ENCODE measurements around the gene GNAZ. TPM values are rescaled to one million over a fixed set of nuclear protein-coding genes. Genes with fewer than 3 reads are reported as not detected.

GNAZ gene
- total RNA-seq, 4 donors from 2014 or later, result 50.1 to 89.2 (median 55.0) TPM

DNA sequence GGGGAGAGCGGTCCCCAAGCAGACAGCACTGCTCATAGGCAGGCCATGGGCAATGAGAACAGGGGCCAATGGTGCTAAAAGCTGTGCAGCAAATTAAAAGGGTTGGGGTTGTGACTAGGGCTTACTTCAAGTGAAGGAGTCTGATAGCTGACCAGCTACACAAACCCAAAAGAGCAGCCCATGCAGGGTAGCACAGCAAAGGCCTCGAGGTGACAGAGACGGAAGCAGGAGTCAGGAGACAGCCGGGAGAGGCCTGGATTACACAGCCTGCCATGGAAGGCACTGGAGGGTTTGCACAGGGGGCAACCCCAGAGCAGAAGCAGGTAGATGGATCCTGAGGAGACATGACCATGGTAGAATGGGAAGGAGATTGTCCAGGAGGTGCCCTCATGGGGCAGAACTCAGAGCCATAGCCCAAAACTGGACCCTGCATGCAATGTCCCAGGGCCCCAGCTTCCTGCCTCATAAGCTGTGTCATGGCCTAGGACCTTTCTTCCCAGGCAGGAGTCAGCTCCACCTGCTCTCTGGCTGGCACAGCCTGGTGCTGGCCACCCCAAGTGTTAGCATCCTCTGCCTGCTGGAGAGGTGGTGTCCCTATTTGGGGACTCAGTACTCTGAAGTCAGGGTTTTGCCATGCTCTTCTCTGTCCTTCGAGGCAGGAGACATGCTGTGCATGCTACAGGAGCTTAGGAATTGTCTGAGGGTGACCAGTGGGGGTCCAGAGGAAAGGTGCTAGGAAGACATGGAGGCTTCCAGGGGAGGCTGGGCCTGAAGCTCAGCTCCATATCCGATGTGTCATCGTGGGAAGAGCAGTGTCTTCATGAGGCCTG lies 38.1 kb downstream of the GNAZ start:
- H3K36me3 ChIP-seq, result peaks cover 0 to 27% of the 10 kb centered on the region in 2 donors
- no peaks in the 10 kb centered on the region for H3K9me3 ChIP-seq
- no peak overlapping the region for H3K27ac ChIP-seq
- H3K27me3 ChIP-seq, result no peaks in the 10 kb centered on the region
- no peak for TF ChIP-seq POLR2A (IDR thresholded peaks at IDR 0.05)
- TF ChIP-seq, protein P1, sequence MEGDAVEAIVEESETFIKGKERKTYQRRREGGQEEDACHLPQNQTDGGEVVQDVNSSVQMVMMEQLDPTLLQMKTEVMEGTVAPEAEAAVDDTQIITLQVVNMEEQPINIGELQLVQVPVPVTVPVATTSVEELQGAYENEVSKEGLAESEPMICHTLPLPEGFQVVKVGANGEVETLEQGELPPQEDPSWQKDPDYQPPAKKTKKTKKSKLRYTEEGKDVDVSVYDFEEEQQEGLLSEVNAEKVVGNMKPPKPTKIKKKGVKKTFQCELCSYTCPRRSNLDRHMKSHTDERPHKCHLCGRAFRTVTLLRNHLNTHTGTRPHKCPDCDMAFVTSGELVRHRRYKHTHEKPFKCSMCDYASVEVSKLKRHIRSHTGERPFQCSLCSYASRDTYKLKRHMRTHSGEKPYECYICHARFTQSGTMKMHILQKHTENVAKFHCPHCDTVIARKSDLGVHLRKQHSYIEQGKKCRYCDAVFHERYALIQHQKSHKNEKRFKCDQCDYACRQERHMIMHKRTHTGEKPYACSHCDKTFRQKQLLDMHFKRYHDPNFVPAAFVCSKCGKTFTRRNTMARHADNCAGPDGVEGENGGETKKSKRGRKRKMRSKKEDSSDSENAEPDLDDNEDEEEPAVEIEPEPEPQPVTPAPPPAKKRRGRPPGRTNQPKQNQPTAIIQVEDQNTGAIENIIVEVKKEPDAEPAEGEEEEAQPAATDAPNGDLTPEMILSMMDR (IDR thresholded peaks at IDR 0.05), result no peak
- TF ChIP-seq EP300 (IDR thresholded peaks at IDR 0.05), result no peak
- TF ChIP-seq POLR2AphosphoS5 (IDR thresholded peaks at IDR 0.05), result no peak
- ATAC-seq, result no peak
- 89% methylated on average over 3 of the region's 7 CpGs; no CpG with 5 or more reads in 1 of the 2 donors for WGBS, 2 donors (ENCODE audit: low coverage in 1 of 2)
- no peak overlapping the region for H3K4me3 ChIP-seq
- H3K4me1 ChIP-seq, result peaks cover 0 to 9% (median 0%) of the 10 kb centered on the region in 3 donors

DNA sequence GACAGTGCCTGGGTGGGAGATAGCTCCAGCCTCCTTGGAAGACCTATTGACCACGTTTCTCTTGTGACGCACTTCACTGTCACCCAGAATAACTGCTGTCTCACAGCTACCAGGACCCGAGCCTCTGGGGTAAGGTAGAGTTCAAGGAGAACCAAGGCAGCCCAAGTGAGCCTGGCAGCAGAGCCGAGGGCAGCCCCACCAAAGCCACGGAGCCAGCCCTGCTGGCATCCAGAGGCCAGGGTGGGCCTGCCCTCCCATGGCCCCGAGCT lies 38.7 kb downstream of the GNAZ start:
- 100% methylated on average over 2 of the region's 6 CpGs; no CpG with 5 or more reads in 1 of the 2 donors for WGBS, 2 donors (ENCODE audit: low coverage in 1 of 2)
- H3K4me1 ChIP-seq, result peaks cover 0 to 13% (median 0%) of the 10 kb centered on the region in 3 donors
- TF ChIP-seq POLR2A (IDR thresholded peaks at IDR 0.05) (no peak), POLR2AphosphoS5 (IDR thresholded peaks at IDR 0.05) (no peak), EP300 (IDR thresholded peaks at IDR 0.05) (no peak)
- TF ChIP-seq, protein P1 (IDR thresholded peaks at IDR 0.05), result no peak
- no peaks in the 10 kb centered on the region for H3K27me3 ChIP-seq
- H3K4me3 ChIP-seq, result no peak overlapping the region
- no peaks in the 10 kb centered on the region for H3K9me3 ChIP-seq
- no peak for ATAC-seq
- H3K36me3 ChIP-seq, result peaks cover 0 to 30% of the 10 kb centered on the region in 2 donors
- H3K27ac ChIP-seq, result no peak overlapping the region

DNA sequence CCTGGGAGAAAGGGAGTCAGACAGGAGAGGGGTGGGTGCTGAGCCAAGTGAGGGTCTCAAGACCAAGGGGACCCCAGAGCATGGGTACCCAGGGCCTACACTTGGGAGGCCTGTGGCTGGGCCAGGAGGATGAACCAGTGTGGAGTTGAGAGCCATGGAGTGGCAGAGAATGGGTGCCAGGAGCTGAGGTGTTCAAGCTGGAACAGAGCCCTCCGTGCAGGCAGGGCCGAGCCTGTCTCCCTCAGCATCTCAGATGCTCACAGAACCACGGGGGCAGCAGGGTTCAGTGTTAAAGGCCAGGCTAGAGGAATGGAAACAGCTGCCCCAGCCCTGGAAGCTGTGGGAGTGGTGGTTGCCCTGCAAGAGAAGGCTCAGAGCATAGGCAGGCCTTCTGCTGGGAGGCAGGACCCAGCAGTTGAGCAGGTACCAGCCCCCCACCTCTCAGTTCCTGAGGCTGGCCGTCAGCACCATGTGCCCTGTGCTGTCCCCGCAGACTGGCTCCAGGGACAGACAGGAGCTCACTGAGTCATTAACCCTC lies 39.2 kb downstream of the GNAZ start:
- no peak for ATAC-seq
- no peak overlapping the region for H3K4me3 ChIP-seq
- no peak overlapping the region for H3K27ac ChIP-seq
- H3K4me1 ChIP-seq, result peaks cover 0 to 13% (median 0%) of the 10 kb centered on the region in 3 donors
- H3K36me3 ChIP-seq, result peaks cover 0 to 32% of the 10 kb centered on the region in 2 donors
- 80% methylated on average over 1 of the region's 5 CpGs for WGBS, 2 donors (ENCODE audit: low coverage in 1 of 2)
- H3K9me3 ChIP-seq, result no peaks in the 10 kb centered on the region
- H3K27me3 ChIP-seq, result no peaks in the 10 kb centered on the region
- no peak for TF ChIP-seq POLR2A (IDR thresholded peaks at IDR 0.05)
- no peak for TF ChIP-seq POLR2AphosphoS5 (IDR thresholded peaks at IDR 0.05)
- TF ChIP-seq EP300 (IDR thresholded peaks at IDR 0.05), result no peak
- TF ChIP-seq, protein P1 (IDR thresholded peaks at IDR 0.05), result no peak

DNA sequence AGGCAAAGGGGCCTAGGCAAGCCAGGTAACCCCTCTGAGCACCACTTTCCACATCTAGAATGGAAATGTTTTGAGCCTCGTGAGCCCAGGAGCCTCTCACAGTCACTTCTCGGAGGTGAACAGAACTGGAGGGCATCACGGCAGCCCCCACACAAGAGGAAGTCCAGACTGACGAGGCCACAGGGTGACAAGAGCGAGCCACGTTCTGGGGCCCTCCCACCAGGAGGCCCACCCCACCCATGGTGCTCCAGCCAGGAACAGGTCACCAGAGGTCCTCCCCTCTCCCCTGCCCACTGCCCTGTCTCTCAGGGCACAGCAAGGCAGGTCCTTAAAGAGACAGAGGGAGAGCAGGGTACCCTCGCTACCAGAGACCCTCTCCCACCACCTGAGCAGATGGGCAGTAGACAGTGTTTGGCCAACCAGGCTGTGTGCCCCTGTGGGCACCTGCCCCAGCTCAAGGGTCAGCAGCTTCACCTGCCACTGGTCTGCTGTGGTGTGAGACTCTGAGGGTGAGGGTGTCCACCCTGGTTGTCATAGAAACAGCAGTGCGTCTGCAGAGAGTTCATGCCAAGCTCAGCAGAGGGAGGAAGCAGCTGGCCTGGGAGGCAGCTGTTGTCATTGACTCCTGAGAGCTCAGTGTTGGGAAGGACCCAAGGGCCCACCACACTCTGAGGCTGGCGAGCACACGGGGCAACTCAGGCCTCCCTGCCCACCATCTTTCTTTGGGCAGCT lies 40.0 kb downstream of the GNAZ start:
- ATAC-seq, result no peak

More for the DNA sequence above, 40.0 kb downstream of the GNAZ start:
- TF ChIP-seq POLR2AphosphoS5 (IDR thresholded peaks at IDR 0.05) (no peak), POLR2A (IDR thresholded peaks at IDR 0.05) (no peak), EP300 (IDR thresholded peaks at IDR 0.05) (no peak)
- TF ChIP-seq, protein P1 (IDR thresholded peaks at IDR 0.05), result no peak
- Histone ChIP-seq H3K9me3 (no peaks in the 10 kb centered on the region), H3K27me3 (no peaks in the 10 kb centered on the region), H3K4me3 (no peak overlapping the region), H3K36me3 (peaks cover 0 to 32% of the 10 kb centered on the region in 2 donors), H3K4me1 (peaks cover 0 to 13% (median 0%) of the 10 kb centered on the region in 3 donors), H3K27ac (no peak overlapping the region)
- WGBS, 2 donors (ENCODE audit: low coverage in 1 of 2), result no CpG with 5 or more reads among the region's 10 CpGs

All from gastroesophageal sphincter (tissue), 4 donors.